Esophagus mucosa (tissue), 1 donor: Measurements from ENCODE around the gene SCG3. TPM values are rescaled to one million over a fixed set of nuclear protein-coding genes. Genes with fewer than 3 reads are reported as not detected.
"Not testable (repeated sequence)": the region's sequence is repeated elsewhere in the genome, so short reads cannot be mapped to it uniquely, and the experiment has no call there.

Experiments used
- ATAC-seq: fragments of 200-7000 bp; cut with Tn5 transposase; one replicate; pipeline ENCODE4 v1.9.1; 2020
- total RNA-seq: library from RNA; stranded (reverse); gene quantifications from one replicate; pipeline ENCODE4 v1.2.4, GENCODE V29; 2023
- donor health status: DM: yes; HTN: yes; CAD: no.

Gene SCG3
- total RNA-seq: not detected

- peak; percentile 89 for ATAC-seq
These were observed at the start of gene SCG3 for GRCh38 chr15:51681303-51681963. TSS of gene SCG3 (plus strand) at chr15:51681503. CDS start at chr15:51681756, 253 bp downstream.

DNA sequence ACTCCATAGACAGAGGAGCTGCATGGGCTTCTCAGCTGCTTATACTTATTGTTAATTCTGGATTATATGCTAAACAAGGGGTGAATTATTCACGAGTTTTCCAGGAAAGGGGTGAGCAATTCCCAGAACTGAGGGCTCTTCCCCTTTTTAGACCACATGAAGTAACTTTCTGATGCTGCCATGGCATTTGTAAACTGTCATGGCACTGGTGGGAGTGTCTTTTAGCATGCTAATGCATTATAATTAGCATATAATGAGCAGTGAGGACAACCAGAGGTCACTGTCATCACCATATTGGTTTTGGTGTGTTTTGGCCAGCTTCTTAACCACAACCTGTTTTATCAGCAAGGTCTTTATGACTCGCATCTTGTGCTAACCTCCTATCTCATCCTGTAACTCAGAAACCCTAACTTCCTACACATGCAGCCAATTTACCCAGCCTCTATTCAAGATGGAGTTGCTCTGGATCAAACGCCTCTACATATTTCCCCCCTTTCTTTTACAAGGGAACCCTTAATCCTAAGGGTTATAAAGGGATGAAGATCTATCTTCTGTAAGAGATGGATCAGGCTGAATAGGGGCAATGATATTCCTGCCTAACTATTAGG, 46.6 kb upstream of the SCG3 start:
- no peak for ATAC-seq

GRCh38 chr15:51641490-51642130, 39.7 kb upstream of the SCG3 start:
- no peak for ATAC-seq

GRCh38 chr15:51642696-51643095, 38.6 kb upstream of the SCG3 start:
- no peak for ATAC-seq

GRCh38 chr15:51647128-51647562, 34.2 kb upstream of the SCG3 start:
- no peak for ATAC-seq

GRCh38 chr15:51648101-51648500, 33.2 kb upstream of the SCG3 start:
- not testable (repeated sequence) for ATAC-seq

GRCh38 chr15:51648643-51649042, 32.7 kb upstream of the SCG3 start:
- not testable (repeated sequence) for ATAC-seq

- ATAC-seq: peak; percentile 77
These were observed 31.4 kb upstream of the SCG3 start for GRCh38 chr15:51649659-51650521.

- no peak for ATAC-seq
These were observed 29.1 kb upstream of the SCG3 start for GRCh38 chr15:51652084-51652668.

GRCh38 chr15:51655401-51656057, 25.8 kb upstream of the SCG3 start:
- not testable (repeated sequence) for ATAC-seq

DNA sequence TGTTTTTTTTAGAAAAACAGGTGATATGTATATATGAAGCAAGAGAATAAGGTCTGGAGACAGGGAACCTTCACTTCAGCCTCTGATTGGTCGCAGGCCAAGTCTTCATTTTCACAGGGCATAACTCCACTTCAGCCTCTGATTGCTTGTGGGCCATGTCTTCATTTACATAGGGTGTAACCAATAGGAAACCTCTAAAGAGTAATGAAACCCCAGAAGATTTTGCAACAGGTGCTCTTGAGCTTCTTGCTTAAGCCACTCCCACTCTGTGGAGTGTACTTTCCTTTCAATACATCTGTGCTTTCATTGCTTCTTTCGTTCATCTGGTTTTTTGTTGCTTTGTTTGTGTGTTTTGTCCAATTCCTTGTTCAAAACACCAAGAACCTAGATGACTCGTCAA, 22.6 kb upstream of the SCG3 start:
- no peak for ATAC-seq

GRCh38 chr15:51661072-51661471, 20.2 kb upstream of the SCG3 start:
- ATAC-seq: no peak

DNA sequence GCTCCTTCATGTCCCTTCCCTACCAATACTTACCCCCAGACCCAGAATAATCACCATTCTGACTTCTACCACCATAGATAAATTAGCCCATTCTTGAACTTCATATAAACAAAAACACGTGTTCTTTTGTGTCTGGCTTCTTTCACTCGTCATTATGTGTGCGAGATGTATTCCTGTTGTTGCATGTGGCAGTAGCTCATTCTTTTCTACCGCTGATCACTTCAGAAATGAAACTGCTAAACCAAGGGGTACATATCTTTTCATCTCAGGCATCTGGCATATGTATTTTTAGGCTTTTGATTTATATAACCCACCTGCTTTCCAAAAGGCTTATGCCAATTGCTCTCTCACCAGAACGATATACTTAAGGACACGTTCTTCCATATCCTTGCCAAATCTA, 13.8 kb upstream of the SCG3 start:
- ATAC-seq: no peak

GRCh38 chr15:51668446-51668845, 12.9 kb upstream of the SCG3 start:
- no peak for ATAC-seq

DNA sequence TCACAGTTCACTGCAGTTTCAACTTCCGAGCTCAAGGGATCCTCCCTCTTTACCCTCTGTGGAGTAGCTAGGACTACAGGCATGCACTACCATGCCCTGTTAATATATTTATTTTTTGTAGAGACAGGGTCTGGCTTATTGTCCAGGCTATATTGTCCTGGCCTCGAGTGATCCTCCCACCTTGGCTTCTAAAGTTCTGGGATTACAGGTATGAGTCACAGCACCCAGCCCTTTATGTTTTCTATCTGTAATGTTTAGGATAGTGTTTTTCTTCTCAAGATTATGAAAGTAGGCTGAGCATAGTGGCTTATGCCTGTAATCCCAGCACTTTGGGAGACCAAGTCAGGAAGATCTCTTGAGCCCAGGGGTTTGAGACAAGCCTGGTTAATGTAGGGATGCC, 11.9 kb upstream of the SCG3 start:
- no peak for ATAC-seq

- ATAC-seq: no peak
These were observed 9.1 kb upstream of the SCG3 start for GRCh38 chr15:51672155-51672687.

- no peak for ATAC-seq
These were observed 8.1 kb upstream of the SCG3 start for GRCh38 chr15:51672913-51673857.

DNA sequence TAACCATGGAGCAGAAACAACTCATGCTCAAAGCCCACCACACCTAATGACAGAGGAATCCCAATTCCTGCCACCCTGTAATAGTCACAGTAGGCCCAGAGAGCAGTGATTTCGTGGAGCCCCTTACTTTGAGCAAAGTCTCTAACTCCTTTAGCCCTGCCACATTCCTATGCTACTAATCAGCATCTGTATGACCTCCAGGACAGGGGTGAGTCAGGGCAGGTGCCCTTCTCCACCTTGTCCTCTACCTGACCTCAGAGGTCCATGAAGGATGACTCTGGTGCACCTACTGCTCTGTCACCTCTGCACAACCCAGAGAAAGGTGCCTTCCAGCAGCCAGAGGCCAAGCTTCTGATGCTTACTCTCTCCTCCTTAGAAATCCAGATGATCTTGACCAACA, 6.1 kb upstream of the SCG3 start:
- peak; percentile 35 for ATAC-seq

GRCh38 chr15:51677021-51677420, 4.3 kb upstream of the SCG3 start:
- ATAC-seq: no peak

- ATAC-seq: no peak
These were observed 3.9 kb upstream of the SCG3 start for GRCh38 chr15:51677452-51677851.

DNA sequence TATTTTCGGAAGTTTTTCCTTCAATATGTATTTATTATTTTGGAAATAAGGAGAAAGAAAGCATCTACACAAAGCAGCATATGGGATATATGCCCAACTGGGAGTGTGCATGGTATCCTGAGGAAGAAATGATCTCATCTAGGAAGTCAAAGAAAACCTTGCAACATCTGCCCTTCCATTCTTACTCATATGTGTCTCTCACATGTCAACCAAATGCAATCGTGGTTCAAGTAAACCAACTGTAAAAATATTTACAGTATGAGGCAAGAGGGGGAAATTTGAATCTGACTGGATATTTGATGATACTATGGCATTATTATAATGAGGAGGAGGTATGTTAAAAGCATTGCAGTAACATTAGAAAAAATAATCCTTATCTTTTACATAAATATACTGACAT, 3.2 kb upstream of the SCG3 start:
- no peak for ATAC-seq
